KOPT-K1 (cell line): Measurements from ENCODE around the gene GLYATL1.
"Not testable (repeated sequence)": the region's sequence is repeated elsewhere in the genome, so short reads cannot be mapped to it uniquely, and the experiment has no call there.

Experiments
- H3K27ac ChIP-seq: fragments of 200-600 bp; sonication (generic); 2 replicates; pipeline ENCODE4 v1.5.1; 2016; ENCODE audit warnings: antibody characterized with exemption, mild to moderate bottlenecking, low read depth, low read length; ENCODE audit not compliant: poor library complexity, severe bottlenecking
- H3K36me3 ChIP-seq: fragments of 200-600 bp; sonication (generic); 2 replicates; pipeline ENCODE4 v1.5.1; 2017; ENCODE audit warnings: antibody characterized with exemption, mild to moderate bottlenecking, low read length, moderate library complexity; ENCODE audit not compliant: insufficient read depth
- H3K9me3 ChIP-seq: fragments of 200-600 bp; sonication (generic); 2 replicates; pipeline ENCODE4 v1.5.1; 2017; ENCODE audit warnings: antibody characterized with exemption, low read length, mild to moderate bottlenecking; ENCODE audit not compliant: insufficient read depth, poor library complexity, severe bottlenecking

GLYATL1 gene

DNA sequence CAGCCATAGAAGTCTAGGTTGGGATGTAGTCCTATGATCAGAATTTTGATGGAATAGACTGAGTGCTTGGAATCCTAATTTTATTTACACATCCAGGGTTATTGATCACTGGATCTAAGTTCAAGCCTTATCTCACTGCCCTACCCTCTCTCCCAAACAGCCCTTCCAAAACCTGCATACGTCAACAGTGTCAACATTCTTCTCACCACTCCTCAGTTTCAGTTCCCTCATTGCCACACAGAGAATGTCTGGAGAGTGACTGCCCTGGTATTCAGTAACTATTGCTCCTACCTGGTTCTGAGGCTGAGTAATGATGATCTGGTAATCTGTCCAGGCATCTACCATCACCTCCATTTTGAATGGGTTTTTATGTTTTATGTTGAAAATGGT is 60.0 kb downstream of the GLYATL1 start:
- Histone ChIP-seq H3K27ac (no peak overlapping the region), H3K36me3 (no peaks in the 10 kb centered on the region), H3K9me3 (no peaks in the 10 kb centered on the region)

DNA sequence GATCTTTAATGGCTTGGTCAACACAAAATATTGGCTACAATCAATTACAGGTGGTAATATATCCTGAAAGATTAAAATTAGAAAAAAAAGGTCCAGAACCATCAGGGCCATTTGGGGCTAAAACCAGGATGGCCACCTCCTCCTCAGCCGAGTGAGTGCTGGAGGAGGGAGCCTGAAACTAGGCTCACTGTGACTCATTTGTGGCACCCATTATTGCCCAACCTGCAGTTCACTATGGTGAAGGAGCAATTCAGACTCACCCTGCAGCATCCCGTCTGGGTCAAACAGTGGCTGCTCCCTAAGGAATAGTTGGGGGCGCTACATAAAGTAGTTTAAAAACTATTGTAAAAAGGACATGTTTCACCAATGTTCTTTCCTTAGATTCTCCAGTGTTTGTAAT is 60.7 kb downstream of the GLYATL1 start:
- H3K27ac ChIP-seq = no peak overlapping the region
- no peaks in the 10 kb centered on the region for H3K9me3 ChIP-seq
- H3K36me3 ChIP-seq = no peaks in the 10 kb centered on the region

DNA sequence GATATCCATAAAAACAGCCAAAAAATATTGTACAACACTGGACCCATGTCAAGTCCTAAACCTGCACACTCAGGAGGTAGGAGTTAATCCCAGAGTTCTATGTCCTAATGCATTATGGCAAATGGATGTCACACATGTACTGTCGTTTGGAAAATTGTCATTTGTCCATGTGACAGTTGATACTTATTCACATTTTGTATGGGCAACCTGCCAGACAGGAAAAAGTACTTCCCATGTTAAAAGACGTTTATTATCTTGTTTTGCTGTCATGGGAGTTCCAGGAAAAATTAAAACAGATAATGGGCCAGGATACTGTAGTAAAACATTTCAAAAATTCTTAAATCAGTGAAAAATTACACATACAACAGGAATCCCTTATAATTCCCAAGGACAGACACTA is 62.7 kb downstream of the GLYATL1 start:
- not testable (repeated sequence) for H3K9me3 ChIP-seq, H3K36me3 ChIP-seq, H3K27ac ChIP-seq
